ENCODE data around the gene MDM2. TPM values are rescaled to one million over a fixed set of nuclear protein-coding genes. Genes with fewer than 3 reads are reported as not detected.

MDM2 gene
- total RNA-seq, 1 experiment from 2014 or later, result 41.9 TPM

GRCh38 chr12:68877583-68877982, 69.6 kb downstream of the MDM2 start:
- no peak for DNase-seq (ENCODE audit: low spot score)

- no peak for DNase-seq (ENCODE audit: low spot score)
Observed at GRCh38 chr12:68878283-68878682, 70.3 kb downstream of the MDM2 start.

DNA sequence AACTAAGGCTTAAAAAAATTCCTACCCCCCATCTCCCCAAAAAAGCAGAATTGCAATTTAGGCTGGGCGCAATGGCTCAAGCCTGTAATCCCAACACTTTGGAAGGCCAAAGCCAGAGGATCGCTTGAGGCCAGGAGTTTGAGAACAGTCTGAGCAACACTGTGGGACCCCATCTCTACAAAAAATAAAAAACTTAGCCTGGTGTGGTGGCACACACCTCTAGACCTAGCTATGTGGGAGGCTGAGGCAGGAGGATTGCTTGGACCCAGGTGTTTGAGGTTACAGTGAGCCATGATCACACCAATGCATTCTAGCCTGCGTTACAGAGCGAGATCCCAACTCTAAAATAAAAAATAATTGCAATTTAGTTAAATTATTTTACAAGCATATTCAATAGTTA, 70.9 kb downstream of the MDM2 start:
- no peak for DNase-seq (ENCODE audit: low spot score)

DNA sequence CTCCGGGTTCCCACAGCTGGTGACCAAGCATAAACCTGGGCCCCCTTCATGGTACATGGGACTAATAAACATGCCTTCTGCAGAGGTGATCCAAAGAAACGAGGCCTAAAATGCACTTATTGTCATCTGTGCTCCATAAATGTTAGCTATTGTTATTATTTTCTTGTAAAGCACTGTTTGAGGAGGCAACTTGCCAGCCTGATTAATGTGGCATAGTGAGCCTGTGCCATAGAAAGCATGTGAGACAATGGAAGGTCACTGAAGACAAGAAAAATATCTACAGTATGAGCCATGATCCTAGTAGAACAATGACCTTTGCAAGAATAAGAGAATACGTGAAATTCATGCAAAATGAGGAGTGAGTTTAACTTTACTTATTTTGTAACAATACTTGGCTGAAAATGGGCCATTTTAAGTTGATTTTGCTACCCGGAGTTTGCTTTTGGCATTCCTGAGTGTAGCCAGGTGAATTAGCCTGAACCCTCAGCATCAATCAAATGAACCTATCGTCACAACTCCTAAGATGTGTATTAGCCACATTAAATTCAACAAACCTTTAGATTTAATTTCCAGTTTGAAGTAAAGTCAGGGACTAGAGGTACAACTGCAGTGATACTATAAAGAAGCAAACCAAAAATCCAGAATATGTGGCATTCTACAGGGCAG, 72.8 kb downstream of the MDM2 start:
- no peak for DNase-seq (ENCODE audit: low spot score)

- no peak for DNase-seq (ENCODE audit: low spot score)
Observed at GRCh38 chr12:68882251-68882964, 74.4 kb downstream of the MDM2 start.

DNA sequence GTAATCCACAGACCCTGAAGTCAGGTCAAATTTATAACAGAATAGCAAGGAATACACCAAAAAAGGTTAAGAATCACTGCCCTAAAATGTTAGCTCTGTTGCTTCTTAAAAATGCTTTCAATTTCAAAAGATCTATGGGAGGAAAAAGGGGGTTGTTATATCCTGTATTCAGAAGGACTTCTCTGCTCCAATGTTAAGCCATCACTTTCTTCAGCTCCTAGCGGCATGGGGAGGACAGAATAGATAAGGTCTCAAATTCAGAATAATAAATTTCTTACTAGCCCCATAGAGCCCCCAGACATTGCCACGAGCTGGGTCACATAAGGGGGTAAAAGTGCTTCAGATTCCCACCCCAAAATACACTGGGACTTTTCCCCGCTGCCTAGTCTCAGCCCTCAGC, 75.2 kb downstream of the MDM2 start:
- no peak for DNase-seq (ENCODE audit: low spot score)

- no peak for DNase-seq (ENCODE audit: low spot score)
Observed at GRCh38 chr12:68884251-68884650, 76.3 kb downstream of the MDM2 start.

DNA sequence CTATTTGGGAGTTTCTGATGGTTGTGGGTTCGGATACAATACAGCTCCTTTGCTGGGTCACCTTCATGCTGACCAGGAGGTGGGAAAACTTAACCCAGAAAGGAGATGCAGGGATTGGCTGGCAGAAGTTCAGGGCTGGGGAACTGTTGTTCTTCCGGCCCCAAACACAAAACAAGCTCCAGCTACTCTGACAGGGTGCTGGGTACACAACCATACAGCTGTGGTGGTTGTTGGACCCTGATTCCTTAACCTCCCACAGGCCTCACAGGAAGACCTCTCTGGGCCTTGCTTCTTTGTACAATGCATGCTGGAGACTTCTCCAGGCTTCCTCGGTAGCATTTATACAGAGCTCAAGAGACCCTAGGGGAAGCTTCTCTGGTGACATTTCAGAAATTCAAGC, 77.4 kb downstream of the MDM2 start:
- no peak for DNase-seq (ENCODE audit: low spot score)

DNA sequence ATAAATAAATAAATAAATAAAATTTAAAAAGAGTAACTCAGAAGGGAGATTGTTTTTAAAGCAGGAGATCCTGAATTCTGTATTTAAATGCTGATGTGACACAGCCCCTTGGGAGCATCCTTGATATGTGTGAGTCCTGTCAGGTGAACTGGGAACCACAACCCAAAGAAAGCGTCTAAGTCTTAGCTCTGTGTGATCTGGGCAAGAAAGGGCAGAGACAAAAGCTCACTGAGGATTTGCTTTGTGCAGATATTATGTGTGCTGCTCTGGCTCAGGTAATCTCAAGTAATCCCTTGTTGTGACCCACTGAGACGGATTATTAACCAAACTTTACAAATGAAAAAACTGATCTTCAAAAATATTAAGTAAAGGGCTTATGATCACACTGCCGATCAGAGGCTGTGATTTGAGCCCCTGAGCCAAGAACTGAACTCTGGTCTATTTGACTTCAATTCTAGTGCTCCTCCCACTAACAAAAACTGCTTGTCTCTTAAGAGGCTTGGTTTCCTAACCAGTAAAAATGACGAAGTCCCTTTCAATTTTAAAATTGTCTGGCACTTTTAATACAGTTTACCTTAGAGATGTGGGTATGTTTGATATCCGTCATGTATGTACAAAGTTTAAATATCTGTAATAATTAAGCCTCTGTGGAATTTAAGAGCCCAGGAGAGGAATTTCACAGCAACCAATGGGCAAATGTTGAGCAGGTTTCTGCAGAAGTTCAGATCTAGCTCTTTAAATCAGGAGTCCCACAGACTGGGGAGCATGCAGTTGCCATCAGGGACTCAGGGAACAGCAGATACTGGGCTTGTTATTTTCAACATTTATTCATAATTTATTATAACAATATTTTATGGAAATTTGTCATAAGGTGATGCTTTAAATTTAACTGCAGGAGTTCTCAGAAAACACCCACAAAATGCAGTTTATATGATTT, 78.9 kb downstream of the MDM2 start:
- DNase-seq (ENCODE audit: low spot score), result no peak

- no peak for DNase-seq (ENCODE audit: low spot score)
Observed at GRCh38 chr12:68887641-68888040, 79.7 kb downstream of the MDM2 start.

GRCh38 chr12:68888243-68888642, 80.3 kb downstream of the MDM2 start:
- DNase-seq (ENCODE audit: low spot score), result no peak

- no peak for DNase-seq (ENCODE audit: low spot score)
Observed at GRCh38 chr12:68890701-68891113, 82.7 kb downstream of the MDM2 start.

GRCh38 chr12:68891141-68891540, 83.2 kb downstream of the MDM2 start:
- no peak for DNase-seq (ENCODE audit: low spot score)

- DNase-seq (ENCODE audit: low spot score), result no peak
Observed at GRCh38 chr12:68893201-68893600, 85.2 kb downstream of the MDM2 start.

- DNase-seq (ENCODE audit: low spot score), result no peak
Observed at GRCh38 chr12:68893741-68894140, 85.8 kb downstream of the MDM2 start.

DNA sequence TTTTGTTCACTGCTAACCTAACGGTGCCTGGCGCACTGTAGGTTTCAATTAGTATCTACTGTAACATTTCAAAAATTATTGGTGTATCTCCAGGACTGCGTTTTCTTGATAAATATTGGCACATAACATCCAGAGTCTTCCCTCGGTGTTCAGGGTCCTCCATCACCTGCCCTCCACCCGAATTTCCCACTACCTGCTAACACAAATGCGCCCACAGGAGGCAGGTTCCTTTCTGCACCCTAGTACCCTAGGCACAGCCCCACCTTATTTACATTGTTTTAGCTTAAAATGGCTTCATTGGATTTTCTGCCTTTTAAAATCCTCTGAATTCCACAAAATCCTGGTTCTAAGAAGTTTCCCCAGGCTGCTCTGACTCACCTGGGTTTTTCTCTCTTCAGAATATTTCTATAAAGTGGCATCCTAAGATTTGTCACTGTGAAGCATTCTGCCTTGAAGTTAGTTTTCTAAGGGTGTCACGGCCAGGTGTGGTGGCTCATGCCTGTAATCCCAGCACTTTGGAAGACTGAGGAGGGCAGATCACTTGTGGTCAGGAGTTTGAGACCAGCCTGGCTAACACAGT, 86.4 kb downstream of the MDM2 start:
- no peak for DNase-seq (ENCODE audit: low spot score)

DNA sequence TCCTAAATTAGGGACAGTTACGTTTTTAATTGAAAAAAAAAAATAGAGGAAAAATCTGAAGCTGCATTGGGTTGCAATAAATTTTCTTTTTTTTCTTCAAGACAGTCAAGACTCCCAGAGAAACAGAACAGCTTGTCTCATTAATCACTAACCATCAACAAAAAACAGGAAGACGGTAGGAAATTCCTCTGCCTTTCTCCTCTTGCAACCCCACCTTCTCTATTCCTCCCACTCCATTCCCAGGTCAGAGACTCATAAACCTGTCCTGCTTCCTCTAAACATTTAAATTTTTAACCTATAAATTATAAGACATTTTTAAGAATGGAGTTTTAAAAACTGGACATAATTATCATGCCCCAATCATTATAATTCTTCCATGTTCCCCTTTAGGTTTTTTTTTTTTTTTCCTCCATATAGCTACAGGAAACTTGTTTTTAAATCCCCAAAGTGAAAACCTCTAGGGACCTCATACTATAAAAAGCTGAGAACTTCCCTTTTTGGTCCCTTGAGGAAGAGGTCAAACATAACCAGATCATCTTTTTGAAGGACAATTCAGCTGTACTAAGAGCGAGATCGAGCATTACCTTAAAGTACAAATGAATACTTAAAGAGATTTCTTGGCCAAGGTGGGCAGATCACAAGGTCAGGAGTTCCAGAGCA, 89.0 kb downstream of the MDM2 start:
- no peak for DNase-seq (ENCODE audit: low spot score)

DNA sequence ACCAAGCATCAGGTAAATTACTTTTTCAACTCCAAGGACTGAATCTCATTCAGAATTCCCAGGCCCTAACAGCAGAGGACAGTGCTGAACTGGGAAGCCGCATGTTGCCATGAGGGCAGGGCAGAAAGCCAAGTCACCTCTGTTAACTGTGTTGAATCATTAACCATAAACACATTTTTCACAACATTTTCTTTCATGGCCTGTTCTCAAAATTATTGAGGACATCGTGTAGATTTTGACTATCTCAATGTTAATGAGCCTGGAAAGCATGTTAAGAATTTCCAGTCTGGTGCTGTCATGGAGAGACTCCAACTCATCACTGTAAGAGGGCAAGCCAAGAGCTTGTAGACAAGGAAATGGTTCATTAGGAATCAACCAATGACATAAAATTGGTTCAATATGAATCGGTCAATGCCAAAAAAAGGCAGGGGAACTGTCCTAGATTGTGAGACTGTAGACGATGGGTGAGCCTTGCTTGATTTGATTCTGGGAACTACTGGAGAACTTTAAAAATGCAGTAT, 91.3 kb downstream of the MDM2 start:
- DNase-seq (ENCODE audit: low spot score), result peak; percentile 18

DNA sequence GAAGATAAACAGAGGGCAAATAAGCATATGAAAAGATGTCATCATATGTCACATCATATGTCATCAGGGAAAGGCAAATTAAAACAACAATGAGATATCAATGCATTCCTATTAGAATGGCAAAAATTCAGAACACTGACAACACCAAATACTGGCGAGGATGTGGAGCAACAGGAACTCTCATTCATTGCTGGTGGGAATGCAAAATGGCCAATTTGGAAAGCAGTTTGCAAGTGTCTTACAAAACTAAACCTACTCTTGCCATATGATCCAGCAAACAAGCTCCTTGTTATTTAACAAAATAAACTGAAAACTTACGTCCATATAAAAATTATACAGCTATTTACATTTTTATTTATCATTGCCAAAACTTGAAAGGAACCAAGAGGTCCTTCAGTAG, 92.3 kb downstream of the MDM2 start:
- no peak for DNase-seq (ENCODE audit: low spot score)
